ENCODE results near the gene WBP2NL. TPM values are rescaled to one million over a fixed set of nuclear protein-coding genes. Genes with fewer than 3 reads are reported as not detected.

WBP2NL gene
- total and polyA plus RNA-seq, 2 of the 8 experiments (the other 6 are each of a cell fraction or from before 2014, with no cell fraction given): not detected

- TF ChIP-seq TBP (IDR thresholded peaks at IDR 0.05; ENCODE audit: low read depth, low read length) (no peak), BACH1 (IDR thresholded peaks at IDR 0.05; ENCODE audit: low read length) (peak; percentile 68), ASH2L (IDR thresholded peaks at IDR 0.05; ENCODE audit: low read length) (peak; percentile 51), SP2 (IDR thresholded peaks at IDR 0.05; ENCODE audit: low read length) (no peak), SP4 (IDR thresholded peaks at IDR 0.05; ENCODE audit: low read length) (no peak), TEAD4 (IDR thresholded peaks at IDR 0.05; ENCODE audit: low read depth, low read length) (no peak), ATF2 (IDR thresholded peaks at IDR 0.05; ENCODE audit: low read length) (no peak), CHD1 (IDR thresholded peaks at IDR 0.05; ENCODE audit: low read depth, low read length) (no peak), MAFK (IDR thresholded peaks at IDR 0.05; ENCODE audit: low read depth, low read length) (peak; percentile 49; the same call in 1 of the 2 replicates), KDM4A (IDR thresholded peaks at IDR 0.05; ENCODE audit: low read depth, low read length, severe bottlenecking) (no peak), TCF12 (IDR thresholded peaks at IDR 0.05; ENCODE audit: low read depth, low read length) (no peak), RXRA (IDR thresholded peaks at IDR 0.05; ENCODE audit: insufficient read depth, low read depth, low read length) (no peak), JUN (IDR thresholded peaks at IDR 0.05; ENCODE audit: low read depth, low read length) (no peak), SIN3A (conservative IDR thresholded peaks at IDR 0.05 in 1 of 2, IDR thresholded peaks at IDR 0.05 in 1 of 2; ENCODE audit: low read depth in 1 of 2, low read length in 2 of 2) (no peak), CTBP2 (IDR thresholded peaks at IDR 0.05; ENCODE audit: borderline replicate concordance, insufficient read depth, insufficient read length, low read length) (no peak), CTCF (IDR thresholded peaks at IDR 0.05; ENCODE audit: control extremely low read depth in 1 of 3, insufficient read depth in 1 of 3, low read depth in 1 of 3, low read length in 3 of 3) (peak; percentile 18 to 63 (median 56)), HDAC2 (IDR thresholded peaks at IDR 0.05; ENCODE audit: borderline replicate concordance in 1 of 2, low read depth in 2 of 2, low read length in 2 of 2) (no peak), SP1 (IDR thresholded peaks at IDR 0.05; ENCODE audit: low read depth, low read length) (no peak)
These were observed 31.9 kb upstream of the WBP2NL start (continued) for GRCh38 chr22:41966607-41967240.

Measured in H1 (cell line).